ENCODE measurements around the gene ACACA.

The ACACA gene

GRCh38 chr17:37123386-37123785 is 283.2 kb downstream of the ACACA start (continued):
- no peak for TF ChIP-seq ZNF70 (CRISPR knock-in tag; IDR thresholded peaks at IDR 0.05)
- no peak for TF ChIP-seq RARB (CRISPR knock-in tag; IDR thresholded peaks at IDR 0.05)
- TF ChIP-seq ISL1 (CRISPR knock-in tag; IDR thresholded peaks at IDR 0.05) = no peak
- no peak for TF ChIP-seq TOX (CRISPR knock-in tag; IDR thresholded peaks at IDR 0.05; ENCODE audit: borderline replicate concordance)

DNA sequence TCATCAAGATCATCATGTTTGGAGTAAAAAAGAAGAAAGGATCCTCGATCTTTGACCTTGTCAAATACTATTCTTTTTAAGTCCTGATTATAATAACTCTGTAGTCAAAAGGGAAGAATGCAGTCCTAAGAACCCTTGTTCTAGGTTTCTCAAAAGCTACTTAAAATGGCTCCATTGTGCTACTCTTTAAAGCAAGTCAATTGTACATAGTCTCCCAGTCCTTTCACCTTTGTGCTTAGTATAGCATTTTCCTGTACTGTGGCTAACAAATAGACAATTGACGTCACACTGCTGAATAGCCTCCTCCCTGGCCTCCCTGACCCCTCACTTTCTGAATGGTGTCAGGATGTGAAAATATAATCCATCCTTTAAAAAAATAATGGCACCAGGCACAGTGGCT is 285.0 kb downstream of the ACACA start:
- TF ChIP-seq OSR1 (CRISPR knock-in tag; IDR thresholded peaks at IDR 0.05) = no peak
- TF ChIP-seq, protein P1, sequence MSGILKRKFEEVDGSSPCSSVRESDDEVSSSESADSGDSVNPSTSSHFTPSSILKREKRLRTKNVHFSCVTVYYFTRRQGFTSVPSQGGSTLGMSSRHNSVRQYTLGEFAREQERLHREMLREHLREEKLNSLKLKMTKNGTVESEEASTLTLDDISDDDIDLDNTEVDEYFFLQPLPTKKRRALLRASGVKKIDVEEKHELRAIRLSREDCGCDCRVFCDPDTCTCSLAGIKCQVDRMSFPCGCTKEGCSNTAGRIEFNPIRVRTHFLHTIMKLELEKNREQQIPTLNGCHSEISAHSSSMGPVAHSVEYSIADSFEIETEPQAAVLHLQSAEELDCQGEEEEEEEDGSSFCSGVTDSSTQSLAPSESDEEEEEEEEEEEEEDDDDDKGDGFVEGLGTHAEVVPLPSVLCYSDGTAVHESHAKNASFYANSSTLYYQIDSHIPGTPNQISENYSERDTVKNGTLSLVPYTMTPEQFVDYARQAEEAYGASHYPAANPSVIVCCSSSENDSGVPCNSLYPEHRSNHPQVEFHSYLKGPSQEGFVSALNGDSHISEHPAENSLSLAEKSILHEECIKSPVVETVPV (CRISPR knock-in tag; IDR thresholded peaks at IDR 0.05) = no peak
- no peak for TF ChIP-seq CSDC2 (CRISPR knock-in tag; IDR thresholded peaks at IDR 0.05)
- no peak for TF ChIP-seq ZNF565 (CRISPR knock-in tag; conservative IDR thresholded peaks at IDR 0.05; ENCODE audit: low read depth)
- TF ChIP-seq ARNTL (CRISPR knock-in tag; IDR thresholded peaks at IDR 0.05; ENCODE audit: borderline replicate concordance, low read depth) = no peak
- TF ChIP-seq ZFP3 (CRISPR knock-in tag; IDR thresholded peaks at IDR 0.05) = no peak
- no peak for TF ChIP-seq ESRRG (CRISPR knock-in tag; IDR thresholded peaks at IDR 0.05)
- ATAC-seq = no peak

DNA sequence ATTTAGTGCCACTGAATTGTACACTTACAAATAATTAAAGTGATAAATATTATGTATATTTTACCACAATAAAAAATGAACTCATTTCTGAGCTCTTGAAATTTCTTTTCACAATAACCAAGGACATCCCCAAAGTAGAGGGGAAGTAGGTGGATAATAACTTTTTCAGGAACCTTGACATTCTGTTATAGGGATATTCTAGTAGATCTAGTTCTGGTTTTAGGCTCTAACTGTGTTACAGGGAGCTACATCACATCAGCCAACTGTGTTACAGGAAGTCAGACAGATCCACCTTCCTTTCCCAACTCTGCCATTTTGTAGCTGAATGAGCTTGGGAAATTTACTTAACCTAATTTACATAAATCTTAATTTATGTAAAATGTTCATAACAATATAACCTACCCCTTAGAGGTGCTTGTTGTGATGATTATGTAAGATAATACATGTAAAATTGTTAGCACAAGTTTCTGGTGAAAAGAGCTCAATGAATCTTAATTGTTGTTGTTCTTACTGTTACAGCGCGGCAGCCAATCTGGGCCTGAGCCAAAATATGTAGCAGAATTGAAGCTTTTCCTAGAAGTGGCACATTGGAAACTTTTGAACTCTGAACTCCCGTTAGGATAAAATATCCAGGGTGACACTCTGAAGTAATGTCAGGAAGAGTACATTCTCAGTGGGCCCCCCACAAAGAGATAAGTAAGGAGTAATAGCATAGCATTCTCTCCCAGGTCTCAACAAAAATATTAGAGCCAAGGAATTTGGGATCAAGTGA is 288.1 kb downstream of the ACACA start:
- TF ChIP-seq ARNTL (CRISPR knock-in tag; IDR thresholded peaks at IDR 0.05; ENCODE audit: borderline replicate concordance, low read depth) = no peak
- no peak for ATAC-seq

DNA sequence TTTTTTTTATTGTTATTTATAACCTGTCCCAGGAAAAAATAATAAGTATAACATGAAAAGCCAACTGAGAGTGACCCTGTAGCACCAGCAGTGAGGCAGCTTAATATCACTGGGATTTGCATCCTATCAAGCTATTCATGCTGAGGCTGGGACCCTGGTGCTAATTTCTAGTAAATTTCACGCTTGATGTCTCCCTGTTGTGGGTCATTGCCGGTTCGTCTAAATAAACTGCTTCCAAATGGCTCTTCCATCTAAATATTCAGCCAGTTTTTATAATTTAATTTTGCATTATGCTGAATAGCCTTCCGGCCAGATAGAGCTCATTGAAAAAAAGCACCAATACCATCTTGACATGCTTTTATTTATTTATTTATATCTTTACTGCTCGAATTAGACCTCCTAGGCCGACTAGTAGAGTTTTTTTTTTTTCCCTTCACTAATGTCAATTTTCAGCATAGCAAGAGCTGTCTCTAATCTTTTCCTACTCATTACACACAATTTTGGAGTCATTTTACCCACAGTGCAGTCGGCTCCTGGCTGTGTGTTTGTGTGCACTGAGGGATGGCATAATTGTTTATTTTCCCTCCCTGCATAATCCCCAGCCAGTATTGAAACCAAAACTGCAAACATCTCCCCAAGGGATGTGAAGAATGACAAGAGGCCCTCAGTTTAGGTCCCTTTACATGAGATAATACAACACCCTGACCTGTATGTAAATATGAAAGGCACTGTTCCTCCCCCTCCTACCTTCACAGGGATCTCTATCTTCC is 289.1 kb downstream of the ACACA start:
- no peak for ATAC-seq
- TF ChIP-seq ZC3H10 (CRISPR knock-in tag; IDR thresholded peaks at IDR 0.05) (no peak), RARB (CRISPR knock-in tag; IDR thresholded peaks at IDR 0.05) (no peak), TCF4 (CRISPR knock-in tag; IDR thresholded peaks at IDR 0.05; ENCODE audit: borderline replicate concordance) (peak; percentile 31; the same call in 1 of the 2 replicates), TSHZ2 (CRISPR knock-in tag; IDR thresholded peaks at IDR 0.05) (no peak), ZFP3 (CRISPR knock-in tag; IDR thresholded peaks at IDR 0.05) (no peak), OSR1 (CRISPR knock-in tag; IDR thresholded peaks at IDR 0.05) (no peak)
- TF ChIP-seq, protein P2, sequence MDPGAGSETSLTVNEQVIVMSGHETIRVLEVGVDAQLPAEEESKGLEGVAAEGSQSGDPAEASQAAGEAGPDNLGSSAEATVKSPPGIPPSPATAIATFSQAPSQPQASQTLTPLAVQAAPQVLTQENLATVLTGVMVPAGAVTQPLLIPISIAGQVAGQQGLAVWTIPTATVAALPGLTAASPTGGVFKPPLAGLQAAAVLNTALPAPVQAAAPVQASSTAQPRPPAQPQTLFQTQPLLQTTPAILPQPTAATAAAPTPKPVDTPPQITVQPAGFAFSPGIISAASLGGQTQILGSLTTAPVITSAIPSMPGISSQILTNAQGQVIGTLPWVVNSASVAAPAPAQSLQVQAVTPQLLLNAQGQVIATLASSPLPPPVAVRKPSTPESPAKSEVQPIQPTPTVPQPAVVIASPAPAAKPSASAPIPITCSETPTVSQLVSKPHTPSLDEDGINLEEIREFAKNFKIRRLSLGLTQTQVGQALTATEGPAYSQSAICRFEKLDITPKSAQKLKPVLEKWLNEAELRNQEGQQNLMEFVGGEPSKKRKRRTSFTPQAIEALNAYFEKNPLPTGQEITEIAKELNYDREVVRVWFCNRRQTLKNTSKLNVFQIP (CRISPR knock-in tag; IDR thresholded peaks at IDR 0.05; ENCODE audit: borderline replicate concordance, low read depth) = no peak

GRCh38 chr17:37116671-37117185 is 289.9 kb downstream of the ACACA start:
- no peak for ATAC-seq
- TF ChIP-seq CSDC2 (CRISPR knock-in tag; IDR thresholded peaks at IDR 0.05) (no peak), TCF4 (CRISPR knock-in tag; IDR thresholded peaks at IDR 0.05; ENCODE audit: borderline replicate concordance) (no peak), ESRRG (CRISPR knock-in tag; IDR thresholded peaks at IDR 0.05) (no peak), CREB5 (CRISPR knock-in tag; IDR thresholded peaks at IDR 0.05; ENCODE audit: low read depth) (no peak), ZC3H10 (CRISPR knock-in tag; IDR thresholded peaks at IDR 0.05) (no peak), RARB (CRISPR knock-in tag; IDR thresholded peaks at IDR 0.05) (no peak), ISL1 (CRISPR knock-in tag; IDR thresholded peaks at IDR 0.05) (no peak), GLIS3 (CRISPR knock-in tag; IDR thresholded peaks at IDR 0.05) (no peak), ARNTL (CRISPR knock-in tag; IDR thresholded peaks at IDR 0.05; ENCODE audit: borderline replicate concordance, low read depth) (no peak)
- TF ChIP-seq, protein P2 (CRISPR knock-in tag; IDR thresholded peaks at IDR 0.05; ENCODE audit: borderline replicate concordance, low read depth) = no peak
- TF ChIP-seq, protein P3, sequence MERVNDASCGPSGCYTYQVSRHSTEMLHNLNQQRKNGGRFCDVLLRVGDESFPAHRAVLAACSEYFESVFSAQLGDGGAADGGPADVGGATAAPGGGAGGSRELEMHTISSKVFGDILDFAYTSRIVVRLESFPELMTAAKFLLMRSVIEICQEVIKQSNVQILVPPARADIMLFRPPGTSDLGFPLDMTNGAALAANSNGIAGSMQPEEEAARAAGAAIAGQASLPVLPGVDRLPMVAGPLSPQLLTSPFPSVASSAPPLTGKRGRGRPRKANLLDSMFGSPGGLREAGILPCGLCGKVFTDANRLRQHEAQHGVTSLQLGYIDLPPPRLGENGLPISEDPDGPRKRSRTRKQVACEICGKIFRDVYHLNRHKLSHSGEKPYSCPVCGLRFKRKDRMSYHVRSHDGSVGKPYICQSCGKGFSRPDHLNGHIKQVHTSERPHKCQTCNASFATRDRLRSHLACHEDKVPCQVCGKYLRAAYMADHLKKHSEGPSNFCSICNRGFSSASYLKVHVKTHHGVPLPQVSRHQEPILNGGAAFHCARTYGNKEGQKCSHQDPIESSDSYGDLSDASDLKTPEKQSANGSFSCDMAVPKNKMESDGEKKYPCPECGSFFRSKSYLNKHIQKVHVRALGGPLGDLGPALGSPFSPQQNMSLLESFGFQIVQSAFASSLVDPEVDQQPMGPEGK (CRISPR knock-in tag; IDR thresholded peaks at IDR 0.05; ENCODE audit: borderline replicate concordance) = no peak
- TF ChIP-seq, protein P1 (CRISPR knock-in tag; IDR thresholded peaks at IDR 0.05) = no peak
